A673 (cell line): ENCODE results near the gene CHKA. TPM values are rescaled to one million over a fixed set of nuclear protein-coding genes. Genes with fewer than 3 reads are reported as not detected.

Source experiments
- BruUV-seq: library from RNA; stranded (reverse); fragments of 400-500 nt; replicated peaks from 2 replicates; lab custom pipeline; 2021; lab: Mats Ljungman, UMichigan
- CTCF ChIA-PET: fragments of 300-600 bp; sonication (Branson Sonifier 250); formaldehyde crosslinking; loops from one replicate; lab custom pipeline; 2022; ENCODE audit warnings: antibody characterized with exemption; lab: Charles Lee
- POLR2A ChIA-PET: fragments of 300-600 bp; sonication (Branson Sonifier 250); formaldehyde crosslinking; loops from one replicate; lab custom pipeline; 2022; ENCODE audit warnings: antibody characterized with exemption; ENCODE audit not compliant: low non-redundant PET; lab: Charles Lee
- DNase-seq: peaks from one replicate; pipeline ENCODE4 v3.0.0-alpha.2; 2015; ENCODE audit warnings: low spot score
- H3K27ac ChIP-seq: fragments of 200-600 bp; sonication (generic); 2 replicates; pipeline ENCODE4 v1.5.1; 2016; ENCODE audit warnings: mixed run types, low read depth, mild to moderate bottlenecking, mixed read lengths, antibody characterized with exemption, low read length; ENCODE audit not compliant: poor library complexity, severe bottlenecking
- H3K27me3 ChIP-seq: fragments of 200-600 bp; sonication (generic); replicated peaks from 2 replicates; pipeline ENCODE4 v1.6.1; 2017; ENCODE audit warnings: mixed run types, low read depth, mild to moderate bottlenecking, mixed read lengths, antibody characterized with exemption, low read length; ENCODE audit not compliant: insufficient read depth, poor library complexity
- H3K36me3 ChIP-seq: fragments of 200-600 bp; sonication (generic); 2 replicates; pipeline ENCODE4 v1.6.1; 2016; ENCODE audit warnings: mixed run types, mild to moderate bottlenecking, mixed read lengths, antibody characterized with exemption, low read length; ENCODE audit not compliant: insufficient read depth, poor library complexity, severe bottlenecking
- H3K4me1 ChIP-seq: fragments of 200-600 bp; sonication (generic); 2 replicates; pipeline ENCODE4 v1.6.1; 2017; ENCODE audit warnings: mixed run types, mild to moderate bottlenecking, mixed read lengths, antibody characterized with exemption, low read length; ENCODE audit not compliant: insufficient read depth, poor library complexity, severe bottlenecking
- H3K4me3 ChIP-seq: fragments of 200-600 bp; sonication (generic); 2 replicates; pipeline ENCODE4 v1.5.1; 2016; ENCODE audit warnings: low read depth, mixed run types, mild to moderate bottlenecking, mixed read lengths, low read length; ENCODE audit not compliant: poor library complexity, severe bottlenecking
- H3K9me3 ChIP-seq: fragments of 200-600 bp; sonication (generic); 2 replicates; pipeline ENCODE4 v1.6.1; 2016; ENCODE audit warnings: mixed run types, low read depth, mild to moderate bottlenecking, mixed read lengths, antibody characterized with exemption, low read length; ENCODE audit not compliant: poor library complexity, severe bottlenecking
- CTCF ChIP-seq: fragments of 300-800, 200-600 bp; sonication (generic); conservative IDR thresholded peaks from 2 replicates; pipeline ENCODE4 v1.5.1; 2017; ENCODE audit warnings: low read depth, mild to moderate bottlenecking, antibody characterized with exemption, low read length, moderate library complexity, mixed read lengths
- EZH2 ChIP-seq: fragments of 200-600 bp; sonication (generic); IDR thresholded peaks from 2 replicates; pipeline ENCODE4 v1.6.1; 2017; ENCODE audit warnings: borderline replicate concordance, low read depth, mild to moderate bottlenecking, mixed read lengths, antibody characterized with exemption, low read length; ENCODE audit not compliant: poor library complexity, severe bottlenecking
- intact Hi-C: fragments of 100-400 bp; cut with micrococcal nuclease; formaldehyde crosslinking; loops from one replicate; pipeline ENCODE4 v1.10.0; 2022; ENCODE audit not compliant: unreplicated experiment
- total RNA-seq: library from RNA; stranded (reverse); gene quantifications from 2 replicates; pipeline ENCODE4 v1.2.3, GENCODE V29; 2021

The CHKA gene
- total RNA-seq, 1 experiment from 2014 or later: 37.5 TPM

GRCh38 chr11:68012044-68012842, 108.9 kb downstream of the CHKA start:
- intact Hi-C loops: no loop called here
- Histone ChIP-seq H3K27me3 (no peaks in the 10 kb centered on the region), H3K27ac (no peak overlapping the region)

GRCh38 chr11:68011051-68011943, 109.9 kb downstream of the CHKA start:
- H3K9me3 ChIP-seq: no peaks in the 10 kb centered on the region
- H3K4me1 ChIP-seq: no peaks in the 10 kb centered on the region
- DNase-seq: no peak
- intact Hi-C loops: no loop called here
- CTCF ChIA-PET: no interaction called here
- H3K36me3 ChIP-seq: no peaks in the 10 kb centered on the region
- POLR2A ChIA-PET: no interaction called here
- H3K27me3 ChIP-seq: no peaks in the 10 kb centered on the region
- H3K27ac ChIP-seq: no peak overlapping the region
- TF ChIP-seq CTCF (no peak), EZH2 (no peak)
- no peak overlapping the region for H3K4me3 ChIP-seq
- no TSS peak for BruUV-seq

More at GRCh38 chr11:68012044-68012842, 108.9 kb downstream of the CHKA start:
- Histone ChIP-seq H3K4me1 (no peaks in the 10 kb centered on the region), H3K4me3 (no peak overlapping the region), H3K36me3 (no peaks in the 10 kb centered on the region), H3K9me3 (no peaks in the 10 kb centered on the region)
- TF ChIP-seq CTCF (no peak), EZH2 (no peak)
- ChIA-PET CTCF (no interaction called here), POLR2A (no interaction called here)
- BruUV-seq: no TSS peak
- no peak for DNase-seq

- Histone ChIP-seq H3K9me3 (no peaks in the 10 kb centered on the region), H3K36me3 (no peaks in the 10 kb centered on the region), H3K4me3 (no peak within 1 kb of the TSS), H3K27ac (no peak within 1 kb of the TSS), H3K4me1 (no peaks in the 10 kb centered on the region), H3K27me3 (no peaks in the 10 kb centered on the region)
- ChIA-PET CTCF (no interaction called here), POLR2A (no interaction called here)
- TF ChIP-seq CTCF (no peak), EZH2 (no peak)
- BruUV-seq: no TSS peak
- no peak for DNase-seq
- intact Hi-C loops: no loop called here
These were observed 110.8 kb downstream of the CHKA start, which contains the start of gene ALDH3B1 for GRCh38 chr11:68010090-68011041. ALDH3B1 (plus strand) TSS chr11:68010327; CDS start chr11:68015298, 4,971 bp downstream.
